OCI-LY7 (cell line): ENCODE measurements around the gene SYDE1.

ENCODE experiments used
- EZH2phosphoT487 ChIP-seq: fragments of 200-600 bp; sonication (generic); IDR thresholded peaks from 2 replicates; pipeline ENCODE4 v1.6.1; 2018; ENCODE audit warnings: low read depth, borderline replicate concordance, mild to moderate bottlenecking, mixed run types, antibody characterized with exemption, low read length, moderate library complexity, mixed read lengths
- TF ChIP-seq, protein P1 (sequence below): fragments of 200-600 bp; sonication (generic); conservative IDR thresholded peaks from 2 replicates; pipeline ENCODE4 v1.5.1; 2014; ENCODE audit warnings: mild to moderate bottlenecking, antibody characterized with exemption, low read length, moderate library complexity, mixed read lengths

DNA sequence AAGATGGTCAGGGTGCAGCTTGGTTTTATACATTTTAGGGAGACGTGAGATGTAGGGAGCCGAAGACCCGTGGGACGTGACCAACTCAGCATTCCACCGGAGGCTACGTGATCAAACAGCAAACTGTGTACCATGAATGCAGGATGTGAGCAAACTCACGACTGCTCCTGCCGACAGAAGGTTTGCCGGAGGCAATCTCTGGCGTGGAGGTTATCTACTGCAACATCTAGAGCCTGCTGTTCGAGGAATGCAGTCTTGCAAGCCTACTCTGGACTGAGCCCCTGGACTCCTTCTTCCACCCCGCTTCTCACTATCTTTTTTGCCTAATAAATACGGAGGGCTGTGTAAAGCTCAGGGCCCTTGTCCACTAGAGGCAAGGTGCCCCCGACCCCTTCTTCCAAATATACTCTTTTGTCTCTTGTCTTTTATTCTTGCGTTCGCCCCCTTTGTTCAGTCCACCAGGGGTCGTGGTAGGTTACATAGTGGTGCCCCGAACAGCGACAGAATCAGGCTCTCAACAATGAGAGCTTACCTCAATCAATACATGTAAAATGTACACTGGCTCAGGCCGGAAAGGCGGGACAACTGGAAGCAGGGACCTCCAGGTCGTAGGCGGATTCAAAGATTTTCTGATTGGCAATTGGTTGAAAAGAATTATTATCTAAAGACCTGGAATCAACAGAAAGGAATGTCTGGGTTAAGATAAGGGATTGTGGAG lies 34.1 kb upstream of the SYDE1 start:
- TF ChIP-seq, protein P1, sequence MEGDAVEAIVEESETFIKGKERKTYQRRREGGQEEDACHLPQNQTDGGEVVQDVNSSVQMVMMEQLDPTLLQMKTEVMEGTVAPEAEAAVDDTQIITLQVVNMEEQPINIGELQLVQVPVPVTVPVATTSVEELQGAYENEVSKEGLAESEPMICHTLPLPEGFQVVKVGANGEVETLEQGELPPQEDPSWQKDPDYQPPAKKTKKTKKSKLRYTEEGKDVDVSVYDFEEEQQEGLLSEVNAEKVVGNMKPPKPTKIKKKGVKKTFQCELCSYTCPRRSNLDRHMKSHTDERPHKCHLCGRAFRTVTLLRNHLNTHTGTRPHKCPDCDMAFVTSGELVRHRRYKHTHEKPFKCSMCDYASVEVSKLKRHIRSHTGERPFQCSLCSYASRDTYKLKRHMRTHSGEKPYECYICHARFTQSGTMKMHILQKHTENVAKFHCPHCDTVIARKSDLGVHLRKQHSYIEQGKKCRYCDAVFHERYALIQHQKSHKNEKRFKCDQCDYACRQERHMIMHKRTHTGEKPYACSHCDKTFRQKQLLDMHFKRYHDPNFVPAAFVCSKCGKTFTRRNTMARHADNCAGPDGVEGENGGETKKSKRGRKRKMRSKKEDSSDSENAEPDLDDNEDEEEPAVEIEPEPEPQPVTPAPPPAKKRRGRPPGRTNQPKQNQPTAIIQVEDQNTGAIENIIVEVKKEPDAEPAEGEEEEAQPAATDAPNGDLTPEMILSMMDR, result peak; percentile 39
- TF ChIP-seq EZH2phosphoT487, result no peak
